Stimulated activated CD4-positive, alpha-beta T cell treated with anti-CD3 and anti-CD28 coated beads, TNF-alpha, amount 100 ng/mL, for 24 hours (primary cell): ENCODE data around the gene LCN15.
A peak's percentile ranks its signal among the peaks of the same experiment; 100 is the strongest.
"Not testable (repeated sequence)": the region's sequence is repeated elsewhere in the genome, so short reads cannot be mapped to it uniquely, and the experiment has no call there.

ENCODE experiments used
- DNase-seq, 3 experiments: peaks; one replicate each; pipeline ENCODE4 v3.0.0-alpha.2; 2020; ENCODE audit warnings: low read depth in 3 of 3

Gene LCN15

GRCh38 chr9:136755302-136756133 lies 8.8 kb downstream of the LCN15 start:
- not testable (repeated sequence) for DNase-seq

GRCh38 chr9:136754626-136755301 lies 9.6 kb downstream of the LCN15 start:
- no peak for DNase-seq

- no peak for DNase-seq
Observed at GRCh38 chr9:136754059-136754572, 10.2 kb downstream of the LCN15 start.

- no peak for DNase-seq
Observed at GRCh38 chr9:136753371-136754058, 10.8 kb downstream of the LCN15 start.

GRCh38 chr9:136751814-136752213 lies 12.5 kb downstream of the LCN15 start:
- no peak for DNase-seq

GRCh38 chr9:136751244-136751643 lies 13.1 kb downstream of the LCN15 start:
- DNase-seq = no peak

GRCh38 chr9:136750526-136750925 lies 13.8 kb downstream of the LCN15 start:
- DNase-seq = no peak

- DNase-seq = no peak
Observed at GRCh38 chr9:136748666-136749611, 15.4 kb downstream of the LCN15 start.

GRCh38 chr9:136748201-136748600 lies 16.1 kb downstream of the LCN15 start, which contains the start of gene LCN6:
TSS of gene LCN6 (minus strand) at chr9:136748525. CDS start at chr9:136748483, 42 bp downstream.
- no peak for DNase-seq

- DNase-seq = no peak
Observed at GRCh38 chr9:136747161-136748060, 16.9 kb downstream of the LCN15 start.

- DNase-seq = no peak
Observed at GRCh38 chr9:136746621-136747020, 17.7 kb downstream of the LCN15 start.

GRCh38 chr9:136746155-136746490 lies 18.2 kb downstream of the LCN15 start:
- no peak for DNase-seq

- no peak for DNase-seq
Observed at GRCh38 chr9:136745389-136746154, 18.7 kb downstream of the LCN15 start.

GRCh38 chr9:136744773-136745172 lies 19.5 kb downstream of the LCN15 start:
- no peak for DNase-seq

GRCh38 chr9:136743639-136744211 lies 20.6 kb downstream of the LCN15 start:
- DNase-seq = no peak

GRCh38 chr9:136742591-136743391 lies 21.5 kb downstream of the LCN15 start, which contains the start of gene LCN10:
TSS of gene LCN10 (minus strand) at chr9:136742940. CDS start at chr9:136742903, 37 bp downstream.
- no peak for DNase-seq

GRCh38 chr9:136741883-136742571 lies 22.3 kb downstream of the LCN15 start:
- DNase-seq = peak in 1 of 3 experiments; percentile 62
